HCT116 (cell line): ENCODE results near the gene HS6ST3.

Experiments used
- POLR2A ChIP-seq: IDR thresholded peaks from 2 replicates; pipeline ENCODE4 v1.7.0; 2011; ENCODE audit warnings: borderline replicate concordance; ENCODE audit not compliant: insufficient read depth, insufficient read length; ENCODE audit errors: extremely low read depth
- TF ChIP-seq, protein P1 (sequence below): IDR thresholded peaks from 2 replicates; pipeline ENCODE4 v1.6.1; 2012
- TF ChIP-seq, protein P2 (sequence below): IDR thresholded peaks from 2 replicates; pipeline ENCODE4 v1.6.1; 2012; ENCODE audit warnings: low read depth

DNA sequence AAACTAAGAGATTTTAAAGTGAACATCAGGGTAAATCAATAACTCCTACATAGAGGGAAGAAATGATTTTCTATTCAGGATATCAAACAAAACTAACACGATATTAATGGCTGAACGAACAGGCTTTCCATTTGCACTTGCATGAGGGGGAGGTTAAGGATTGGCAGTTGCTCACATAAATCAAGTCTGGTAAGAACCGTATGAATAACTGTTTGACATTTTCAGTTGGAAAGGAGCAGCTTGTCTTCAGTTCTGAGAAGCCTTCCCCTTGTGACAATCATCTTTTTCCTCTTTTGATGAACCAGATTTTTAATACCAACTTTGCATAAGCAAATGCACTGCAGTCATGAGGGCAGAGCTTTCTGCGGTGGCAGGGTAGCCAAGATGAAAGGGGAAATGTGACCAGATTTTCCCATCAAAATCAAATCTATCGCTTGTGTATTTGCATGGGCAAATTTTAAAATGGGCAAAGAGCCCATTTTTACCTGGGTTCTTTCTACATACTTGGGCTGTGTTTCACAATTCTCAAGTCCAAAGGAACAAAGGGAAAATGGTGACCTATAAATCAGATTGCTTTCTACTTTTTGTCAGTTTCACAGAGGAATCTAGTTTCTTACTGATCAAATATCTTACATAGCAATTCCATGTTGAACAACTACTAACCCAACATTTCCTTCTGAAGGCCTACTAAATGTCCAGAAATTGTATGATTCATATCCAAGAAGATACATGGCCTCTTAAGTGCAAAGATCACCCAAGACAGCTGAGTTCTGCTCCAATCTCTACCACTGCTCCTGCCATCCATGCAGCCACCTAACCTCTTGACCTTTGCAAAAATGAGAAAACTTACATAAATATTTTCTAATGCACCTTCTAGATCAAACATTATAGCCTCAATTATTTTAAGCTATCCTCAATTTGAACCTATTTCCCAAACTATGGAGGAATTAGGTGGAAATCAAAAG is 654.7 kb downstream of the HS6ST3 start:
- TF ChIP-seq, protein P1, sequence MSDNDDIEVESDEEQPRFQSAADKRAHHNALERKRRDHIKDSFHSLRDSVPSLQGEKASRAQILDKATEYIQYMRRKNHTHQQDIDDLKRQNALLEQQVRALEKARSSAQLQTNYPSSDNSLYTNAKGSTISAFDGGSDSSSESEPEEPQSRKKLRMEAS = no peak
- TF ChIP-seq, protein P2, sequence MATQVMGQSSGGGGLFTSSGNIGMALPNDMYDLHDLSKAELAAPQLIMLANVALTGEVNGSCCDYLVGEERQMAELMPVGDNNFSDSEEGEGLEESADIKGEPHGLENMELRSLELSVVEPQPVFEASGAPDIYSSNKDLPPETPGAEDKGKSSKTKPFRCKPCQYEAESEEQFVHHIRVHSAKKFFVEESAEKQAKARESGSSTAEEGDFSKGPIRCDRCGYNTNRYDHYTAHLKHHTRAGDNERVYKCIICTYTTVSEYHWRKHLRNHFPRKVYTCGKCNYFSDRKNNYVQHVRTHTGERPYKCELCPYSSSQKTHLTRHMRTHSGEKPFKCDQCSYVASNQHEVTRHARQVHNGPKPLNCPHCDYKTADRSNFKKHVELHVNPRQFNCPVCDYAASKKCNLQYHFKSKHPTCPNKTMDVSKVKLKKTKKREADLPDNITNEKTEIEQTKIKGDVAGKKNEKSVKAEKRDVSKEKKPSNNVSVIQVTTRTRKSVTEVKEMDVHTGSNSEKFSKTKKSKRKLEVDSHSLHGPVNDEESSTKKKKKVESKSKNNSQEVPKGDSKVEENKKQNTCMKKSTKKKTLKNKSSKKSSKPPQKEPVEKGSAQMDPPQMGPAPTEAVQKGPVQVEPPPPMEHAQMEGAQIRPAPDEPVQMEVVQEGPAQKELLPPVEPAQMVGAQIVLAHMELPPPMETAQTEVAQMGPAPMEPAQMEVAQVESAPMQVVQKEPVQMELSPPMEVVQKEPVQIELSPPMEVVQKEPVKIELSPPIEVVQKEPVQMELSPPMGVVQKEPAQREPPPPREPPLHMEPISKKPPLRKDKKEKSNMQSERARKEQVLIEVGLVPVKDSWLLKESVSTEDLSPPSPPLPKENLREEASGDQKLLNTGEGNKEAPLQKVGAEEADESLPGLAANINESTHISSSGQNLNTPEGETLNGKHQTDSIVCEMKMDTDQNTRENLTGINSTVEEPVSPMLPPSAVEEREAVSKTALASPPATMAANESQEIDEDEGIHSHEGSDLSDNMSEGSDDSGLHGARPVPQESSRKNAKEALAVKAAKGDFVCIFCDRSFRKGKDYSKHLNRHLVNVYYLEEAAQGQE = no peak
- TF ChIP-seq POLR2A = no peak
